DMS79 treated with DMSO at 0.1 percent for 48 hours (cell line): ENCODE results near the gene COX11.
A peak's percentile ranks its signal among the peaks of the same experiment; 100 is the strongest.

Experiments
- DNase-seq: peaks from one replicate; lab custom pipeline; 2025; lab: John Stamatoyannopoulos, UW

The COX11 gene, protein sequence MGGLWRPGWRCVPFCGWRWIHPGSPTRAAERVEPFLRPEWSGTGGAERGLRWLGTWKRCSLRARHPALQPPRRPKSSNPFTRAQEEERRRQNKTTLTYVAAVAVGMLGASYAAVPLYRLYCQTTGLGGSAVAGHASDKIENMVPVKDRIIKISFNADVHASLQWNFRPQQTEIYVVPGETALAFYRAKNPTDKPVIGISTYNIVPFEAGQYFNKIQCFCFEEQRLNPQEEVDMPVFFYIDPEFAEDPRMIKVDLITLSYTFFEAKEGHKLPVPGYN

DNA sequence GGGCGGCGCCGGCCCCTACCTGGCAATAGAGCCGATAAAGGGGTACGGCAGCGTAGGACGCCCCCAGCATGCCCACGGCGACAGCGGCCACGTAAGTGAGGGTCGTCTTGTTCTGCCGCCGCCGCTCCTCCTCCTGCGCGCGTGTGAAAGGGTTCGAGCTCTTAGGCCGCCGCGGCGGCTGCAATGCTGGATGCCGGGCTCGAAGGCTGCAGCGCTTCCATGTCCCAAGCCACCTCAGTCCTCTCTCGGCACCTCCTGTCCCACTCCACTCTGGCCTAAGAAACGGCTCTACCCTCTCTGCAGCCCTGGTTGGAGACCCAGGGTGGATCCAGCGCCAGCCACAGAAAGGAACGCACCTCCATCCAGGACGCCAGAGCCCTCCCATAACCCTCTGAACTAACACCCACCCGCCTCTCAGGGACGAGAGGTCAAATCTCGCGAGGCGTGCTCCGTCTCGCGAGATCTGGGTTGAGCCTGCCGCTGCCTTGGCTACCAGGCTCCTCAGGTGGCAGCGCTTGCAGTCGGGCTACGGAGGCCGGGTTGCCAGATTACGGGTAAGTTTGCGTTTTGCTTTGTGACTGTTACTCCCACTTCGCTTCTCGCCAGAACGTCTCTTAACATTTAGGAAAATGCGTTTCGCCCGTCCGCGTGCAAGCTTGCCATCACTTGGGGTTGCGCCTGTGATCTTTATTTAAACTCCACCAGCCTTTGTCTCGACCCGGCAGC is at the start of gene COX11, which contains the start of gene STXBP4:
COX11 (minus strand) TSS at position 393 of the 726 bp plus-strand sequence; CDS start at position 385, 8 bp downstream.
STXBP4 (plus strand) TSS at position 504 of the 726 bp plus-strand sequence. CDS start 17,455 bp downstream, outside the sequence.
- peak; percentile 86 for DNase-seq

DNA sequence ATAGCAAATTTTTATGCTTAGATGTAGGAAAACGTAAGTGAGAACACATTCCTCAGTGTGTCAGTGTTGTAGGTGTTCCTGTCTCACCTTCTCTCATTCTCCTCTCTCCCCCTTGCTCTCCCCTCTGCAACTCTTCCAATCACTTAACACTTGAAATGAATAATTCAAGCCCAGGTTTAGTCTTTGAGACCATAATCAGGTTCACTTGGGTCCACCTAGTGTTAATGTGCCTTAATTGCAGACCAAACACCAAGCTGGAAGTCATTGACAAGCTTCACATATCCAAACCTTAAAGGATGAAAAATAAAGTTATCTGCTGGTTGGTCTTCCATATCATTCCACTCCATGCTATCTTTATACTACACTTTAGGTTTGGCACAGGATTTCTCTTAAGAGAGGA is 37.1 kb upstream of the COX11 start:
- DNase-seq = no peak

DNA sequence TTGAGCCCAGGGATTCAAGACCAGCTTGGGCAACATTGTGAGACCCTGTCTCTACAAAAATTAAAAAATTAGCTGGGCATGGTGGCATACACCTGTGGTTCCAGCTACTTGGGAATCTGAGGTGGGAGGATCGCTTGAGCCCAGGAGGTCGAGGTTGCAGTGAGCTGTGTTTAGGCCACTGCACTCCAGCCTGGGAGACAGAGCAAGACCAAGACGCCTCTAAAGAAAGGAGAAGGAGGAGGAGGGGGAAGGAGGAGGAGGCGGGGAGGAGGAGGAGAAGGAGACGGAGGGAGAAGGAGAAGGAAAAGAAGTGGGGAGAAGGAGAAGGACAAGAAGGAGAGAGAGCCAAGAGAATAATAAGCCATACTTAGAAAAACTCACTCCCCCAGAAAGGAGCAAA is 36.0 kb upstream of the COX11 start:
- no peak for DNase-seq

DNA sequence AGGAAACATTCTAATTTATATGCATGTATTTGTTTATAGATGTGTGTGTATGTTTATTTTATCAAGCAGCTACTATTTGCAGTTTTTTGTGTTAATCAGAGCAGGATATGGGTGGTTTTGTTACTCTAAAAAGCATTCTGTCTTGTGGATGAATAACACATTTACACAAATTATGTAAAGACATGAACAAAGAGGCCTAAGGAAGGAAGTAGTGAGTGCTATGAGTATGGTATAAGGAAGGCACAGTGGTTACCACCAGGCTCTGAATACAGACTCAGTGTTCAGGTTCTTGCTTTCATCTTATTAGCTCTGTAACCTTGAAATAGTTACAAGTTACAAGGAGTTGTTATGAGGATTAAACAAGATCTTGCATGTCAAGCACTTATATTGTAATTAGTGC is 34.0 kb upstream of the COX11 start:
- DNase-seq = no peak

DNA sequence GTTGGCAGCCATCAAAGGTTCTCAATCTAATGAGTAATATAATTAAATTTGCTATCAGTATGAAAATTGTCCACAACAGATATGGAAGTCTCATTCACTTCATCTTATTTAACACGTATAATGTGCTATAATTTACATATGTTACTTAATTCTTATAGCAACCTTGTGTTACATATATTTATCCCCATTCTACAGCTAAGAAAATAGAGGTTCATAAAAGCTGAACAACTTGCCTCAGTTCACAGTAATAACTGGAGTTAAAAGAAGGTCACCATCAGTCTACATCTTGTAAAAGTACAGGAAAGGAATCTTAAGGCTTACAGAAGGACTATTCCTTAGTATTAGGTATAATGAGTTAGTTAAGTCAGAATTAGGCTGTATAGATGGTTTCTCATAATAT is 28.0 kb upstream of the COX11 start:
- DNase-seq = no peak

DNA sequence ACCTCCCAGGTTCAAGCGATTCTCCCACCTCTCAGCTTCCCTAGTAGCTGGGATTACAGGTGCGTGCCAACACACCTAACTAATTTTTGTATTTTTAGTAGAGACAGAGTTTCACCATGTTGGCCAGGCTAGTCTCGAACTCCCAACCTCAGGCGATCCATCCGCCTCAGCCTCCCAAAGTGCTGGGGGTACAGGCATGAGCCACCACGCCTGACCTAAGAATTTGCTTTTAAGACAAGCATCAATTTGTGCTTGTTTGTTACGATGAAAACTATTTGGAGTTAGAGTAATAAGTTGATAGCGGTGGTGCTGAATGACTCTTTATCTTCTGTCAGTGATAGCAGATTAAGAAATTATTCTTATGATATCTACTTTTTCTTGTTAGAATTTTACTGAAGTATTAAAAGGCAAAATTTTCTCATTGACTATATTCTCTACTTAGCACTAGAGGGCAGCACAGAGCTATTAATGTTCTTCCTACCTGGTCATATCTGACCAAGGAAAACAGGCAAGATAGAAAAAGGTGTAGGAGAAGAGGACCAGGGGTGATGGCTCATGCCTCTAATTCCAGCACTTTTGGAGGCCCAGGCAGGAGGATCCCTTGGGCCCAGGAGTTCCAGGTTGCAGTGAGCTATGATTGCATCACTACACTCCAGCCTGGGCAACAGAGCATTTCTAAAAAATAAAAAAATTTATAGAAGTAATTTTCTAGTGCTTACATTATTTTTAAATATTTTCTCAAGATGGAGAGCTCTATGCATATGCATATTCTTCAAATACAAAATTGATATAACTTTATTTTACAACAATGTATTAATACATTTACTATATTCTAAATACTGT is 24.6 kb upstream of the COX11 start:
- DNase-seq = peak; percentile 46

DNA sequence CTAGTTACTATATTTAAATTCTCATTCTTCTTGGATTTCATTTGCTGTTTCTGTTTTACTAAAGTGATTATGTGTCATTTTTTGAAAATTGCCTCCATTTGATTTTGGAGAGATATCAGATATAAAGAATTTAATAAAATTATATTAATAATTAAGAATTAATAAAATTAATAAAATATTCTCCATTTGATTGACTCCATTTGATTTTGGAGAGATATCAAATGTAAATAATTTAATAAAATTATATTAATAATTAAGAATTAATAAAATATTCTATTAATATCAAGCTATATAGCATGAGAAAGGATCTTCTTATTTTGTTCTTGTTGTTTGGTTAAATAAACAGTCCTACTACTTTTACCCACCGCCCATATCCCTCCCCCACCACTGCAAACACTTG is 23.1 kb upstream of the COX11 start:
- no peak for DNase-seq

DNA sequence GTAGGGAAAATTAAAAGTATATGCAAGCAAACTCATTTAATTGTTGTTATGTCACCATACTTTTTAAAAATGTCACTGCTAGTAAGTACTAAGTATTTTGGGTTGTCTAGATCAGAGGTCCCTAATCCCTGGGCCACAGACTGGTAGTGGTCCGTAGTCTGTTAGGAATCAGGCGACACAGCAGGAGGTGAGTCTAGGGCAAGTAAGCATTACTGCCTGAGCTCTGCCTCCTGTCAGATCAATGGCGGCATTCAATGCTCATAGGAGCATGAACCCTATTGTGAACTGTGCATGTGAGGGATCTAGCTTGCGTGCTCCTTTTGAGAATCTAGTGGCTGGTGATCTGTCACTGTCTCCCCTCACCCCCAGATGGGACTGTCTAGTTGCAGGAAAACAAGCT is 21.7 kb upstream of the COX11 start:
- no peak for DNase-seq

DNA sequence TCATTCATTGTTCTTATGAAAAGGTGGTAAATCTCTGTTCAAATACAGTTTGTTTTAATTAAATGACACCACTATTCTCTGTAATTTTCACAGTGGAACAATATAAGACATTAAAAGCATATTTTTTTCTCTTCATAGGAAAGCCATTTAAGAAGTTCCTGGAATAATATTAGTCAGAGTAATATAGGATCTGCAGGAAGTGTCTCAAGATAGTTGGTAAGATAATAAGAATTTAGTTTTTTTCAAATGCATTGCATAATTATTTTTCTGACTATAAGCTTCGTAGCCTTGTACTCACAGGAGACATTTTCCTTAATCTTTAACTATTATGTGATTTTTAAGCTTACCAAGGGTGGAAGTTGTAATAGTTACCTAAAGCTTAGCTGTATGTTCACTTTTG is 17.0 kb upstream of the COX11 start:
- DNase-seq = no peak

DNA sequence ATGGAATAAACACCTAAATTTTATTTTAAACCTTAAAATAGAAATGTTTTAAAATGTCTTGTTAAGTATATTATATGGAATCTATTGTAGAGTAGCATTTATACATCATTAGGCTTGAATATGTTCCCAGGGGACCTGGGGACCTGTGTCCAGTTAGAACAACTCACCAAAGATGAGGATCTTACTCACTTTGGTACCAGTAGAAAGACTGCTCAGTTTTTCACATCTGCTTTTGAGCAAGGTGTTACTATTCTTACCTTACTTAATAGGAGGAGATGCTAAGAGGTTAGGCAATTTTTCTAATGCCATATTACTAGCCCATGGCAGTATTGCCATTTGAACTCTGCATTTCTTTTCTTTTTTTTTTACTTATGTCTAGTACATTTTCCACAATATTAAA is 14.8 kb upstream of the COX11 start:
- DNase-seq = no peak

DNA sequence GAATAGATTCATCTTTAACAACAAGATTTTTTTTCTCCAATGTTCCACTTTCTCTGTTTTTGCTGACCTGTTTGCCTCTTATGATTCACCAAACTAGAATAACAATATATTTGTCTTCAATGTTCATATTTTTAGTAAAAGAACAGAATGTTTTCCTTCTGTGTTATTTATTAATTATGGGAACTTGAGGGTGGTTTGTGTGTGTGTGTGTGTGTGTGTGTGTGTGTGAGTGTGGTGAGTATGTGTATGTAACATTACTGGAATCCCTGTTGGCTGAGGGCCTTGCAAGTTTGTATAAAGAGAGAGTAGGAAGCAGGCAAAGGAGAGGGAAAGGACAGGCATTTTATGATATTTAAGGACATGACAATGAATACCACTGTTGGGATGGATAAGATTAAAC is 13.9 kb upstream of the COX11 start:
- no peak for DNase-seq

DNA sequence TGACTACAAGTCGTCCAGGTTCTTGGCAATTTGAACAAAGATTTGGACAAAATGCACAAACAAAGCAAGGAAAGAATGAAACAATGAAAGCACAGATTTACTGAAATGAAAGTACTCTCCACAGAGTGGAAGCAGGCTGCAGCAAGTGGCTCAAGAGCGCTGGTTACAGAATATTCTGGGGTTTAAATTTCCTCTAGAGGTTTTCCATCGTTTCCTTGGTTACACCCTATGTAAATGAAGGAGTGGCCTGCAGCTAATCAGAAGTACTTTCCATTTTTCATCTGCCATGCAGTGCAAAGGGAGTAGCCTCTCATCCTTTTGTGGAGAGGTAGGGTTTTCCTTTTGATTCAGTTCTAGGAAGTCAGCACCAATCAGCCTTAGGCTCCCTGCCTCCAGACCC is 11.9 kb upstream of the COX11 start:
- no peak for DNase-seq

DNA sequence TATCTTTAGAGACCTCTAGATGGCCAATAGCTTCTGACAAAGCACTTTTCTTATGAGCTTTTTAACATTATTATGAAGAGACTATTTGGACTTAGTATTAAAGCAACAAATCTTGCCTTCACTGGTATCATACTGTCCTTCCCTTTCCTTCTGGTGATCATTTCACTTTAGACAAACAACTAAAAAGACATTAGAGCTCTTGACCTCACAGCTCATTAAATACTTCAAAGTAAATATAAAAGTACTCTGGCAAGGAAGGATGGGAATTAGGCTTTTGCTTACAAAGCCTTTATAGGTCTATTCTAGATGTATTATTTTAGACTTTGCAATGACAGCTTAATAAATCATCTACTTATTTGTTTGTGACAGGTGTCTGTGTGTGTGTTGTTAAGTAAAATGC is 11.2 kb upstream of the COX11 start:
- DNase-seq = no peak

DNA sequence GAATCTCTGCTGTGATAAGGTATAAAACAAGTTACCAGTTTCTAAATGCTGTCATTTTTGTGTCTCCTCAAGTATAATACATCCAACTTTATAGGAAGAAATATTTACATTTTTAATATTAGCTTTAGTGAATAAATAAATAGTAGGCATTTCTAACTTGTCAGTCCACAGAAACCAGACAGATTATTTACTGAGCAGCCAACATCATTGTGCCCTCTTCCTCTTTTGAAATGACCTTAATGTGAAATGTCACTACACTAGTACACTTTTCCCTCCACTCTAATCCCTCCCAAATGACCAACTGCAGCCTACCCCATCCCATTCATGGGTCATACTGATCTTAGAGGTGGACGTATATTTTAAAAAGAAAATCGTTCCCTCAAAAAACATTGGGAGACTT is 9.3 kb upstream of the COX11 start:
- no peak for DNase-seq

DNA sequence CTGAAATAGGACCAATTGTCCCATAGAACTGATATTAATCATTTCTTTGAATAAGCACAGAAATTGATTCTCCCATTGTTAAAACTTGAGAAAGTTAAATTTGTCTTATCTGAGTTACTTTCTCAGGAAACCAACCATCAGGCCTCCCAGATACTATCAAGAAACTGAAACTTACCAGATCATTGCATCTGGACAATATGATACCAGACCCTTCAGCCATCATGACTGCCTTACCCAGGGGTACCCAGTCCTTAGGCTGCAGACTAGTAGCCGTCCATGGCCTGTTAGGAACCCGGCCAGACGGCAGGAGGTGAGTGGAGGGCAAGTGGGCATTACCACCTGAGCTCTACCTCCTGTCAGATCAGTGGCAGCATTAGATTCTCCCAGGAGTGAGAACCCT is 7.9 kb upstream of the COX11 start:
- no peak for DNase-seq

DNA sequence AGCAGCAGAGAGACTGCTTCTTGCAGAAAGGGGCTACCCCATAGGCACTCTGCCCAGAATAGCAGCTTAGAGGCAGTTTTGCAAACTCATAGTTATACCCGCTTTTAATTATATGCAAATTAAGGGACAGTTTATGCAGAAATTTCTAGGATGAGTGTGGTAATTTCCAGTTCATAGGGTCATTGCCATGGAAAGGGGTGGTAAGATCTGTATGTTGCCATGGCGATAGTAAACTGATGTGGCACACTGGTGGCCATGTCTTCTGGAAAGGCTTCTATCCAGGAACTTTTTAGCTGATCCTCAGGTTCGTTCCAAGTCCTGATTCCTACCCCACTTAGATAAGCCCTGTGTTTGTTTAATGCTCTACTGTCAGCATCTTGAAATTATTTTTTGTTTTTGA is 6.3 kb upstream of the COX11 start:
- DNase-seq = no peak

DNA sequence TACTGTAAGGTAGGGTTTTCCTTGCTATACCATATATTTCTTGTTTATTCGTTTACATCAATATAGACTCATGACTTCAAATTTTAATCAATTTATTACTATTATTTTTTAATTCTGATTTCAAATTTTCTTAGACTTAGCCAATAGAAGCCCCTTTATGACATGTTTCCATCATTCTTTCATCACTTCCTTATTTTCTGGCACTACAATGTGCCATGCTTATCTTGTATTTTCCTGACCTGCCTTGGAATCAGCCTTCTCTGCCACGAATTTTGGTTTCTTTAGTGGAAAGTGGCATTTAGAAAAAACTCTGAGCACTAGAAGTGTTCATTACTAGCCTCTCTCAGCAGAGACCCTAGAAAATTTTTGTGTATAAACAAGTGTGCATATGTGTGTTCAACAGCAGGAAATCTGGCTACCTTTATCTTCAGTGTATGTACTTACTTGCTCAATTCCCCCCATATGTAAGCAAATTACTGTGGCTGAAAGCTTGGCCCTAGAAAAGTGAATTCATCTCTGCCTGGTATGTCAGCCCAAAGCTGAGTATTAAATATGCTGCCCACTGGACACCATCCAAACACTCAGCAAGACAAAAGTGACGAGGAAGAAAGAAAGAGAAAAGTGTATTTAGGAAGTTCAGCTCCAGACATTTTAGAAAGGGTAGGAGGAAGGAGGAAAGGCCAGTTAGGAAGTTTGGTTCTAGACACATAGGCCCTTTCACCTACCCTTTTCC is 4.1 kb upstream of the COX11 start:
- DNase-seq = no peak

DNA sequence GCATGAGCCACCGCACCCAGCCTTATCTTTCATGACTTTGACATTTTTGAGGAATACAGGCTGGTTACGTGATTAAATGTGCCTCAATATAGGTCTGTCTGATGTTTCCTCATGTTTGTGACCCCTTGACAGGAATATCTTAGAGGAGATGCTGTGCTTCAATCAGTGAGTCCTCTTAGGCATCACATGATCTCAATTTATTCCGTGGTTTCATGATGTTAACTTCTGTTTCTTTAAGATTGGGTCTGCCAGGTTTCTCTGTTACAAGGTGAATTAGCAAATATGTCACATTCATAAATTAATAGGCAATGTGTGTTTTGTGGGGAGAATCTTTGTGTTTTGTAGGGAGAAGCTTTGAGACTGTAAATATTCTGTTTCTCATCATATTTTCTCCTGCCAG is 3.4 kb upstream of the COX11 start:
- no peak for DNase-seq

DNA sequence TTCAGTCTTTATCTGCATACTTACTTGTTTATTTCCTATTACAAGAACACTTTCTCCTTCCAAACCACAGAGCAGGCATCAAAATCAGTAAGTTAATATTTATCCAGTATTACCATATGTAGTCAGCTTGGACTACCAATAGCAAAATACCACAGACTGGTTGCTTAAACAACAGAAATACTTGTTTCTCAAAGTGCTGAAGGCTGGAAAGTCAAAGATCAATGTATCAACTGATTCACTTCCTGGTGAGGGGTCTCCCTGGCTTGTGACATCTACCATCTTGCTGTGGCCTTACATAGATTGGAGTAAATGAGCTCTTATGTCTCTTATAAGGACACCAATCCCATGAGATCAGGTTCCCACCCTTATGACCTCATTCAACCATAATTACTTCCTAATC is 2.7 kb upstream of the COX11 start:
- no peak for DNase-seq

DNA sequence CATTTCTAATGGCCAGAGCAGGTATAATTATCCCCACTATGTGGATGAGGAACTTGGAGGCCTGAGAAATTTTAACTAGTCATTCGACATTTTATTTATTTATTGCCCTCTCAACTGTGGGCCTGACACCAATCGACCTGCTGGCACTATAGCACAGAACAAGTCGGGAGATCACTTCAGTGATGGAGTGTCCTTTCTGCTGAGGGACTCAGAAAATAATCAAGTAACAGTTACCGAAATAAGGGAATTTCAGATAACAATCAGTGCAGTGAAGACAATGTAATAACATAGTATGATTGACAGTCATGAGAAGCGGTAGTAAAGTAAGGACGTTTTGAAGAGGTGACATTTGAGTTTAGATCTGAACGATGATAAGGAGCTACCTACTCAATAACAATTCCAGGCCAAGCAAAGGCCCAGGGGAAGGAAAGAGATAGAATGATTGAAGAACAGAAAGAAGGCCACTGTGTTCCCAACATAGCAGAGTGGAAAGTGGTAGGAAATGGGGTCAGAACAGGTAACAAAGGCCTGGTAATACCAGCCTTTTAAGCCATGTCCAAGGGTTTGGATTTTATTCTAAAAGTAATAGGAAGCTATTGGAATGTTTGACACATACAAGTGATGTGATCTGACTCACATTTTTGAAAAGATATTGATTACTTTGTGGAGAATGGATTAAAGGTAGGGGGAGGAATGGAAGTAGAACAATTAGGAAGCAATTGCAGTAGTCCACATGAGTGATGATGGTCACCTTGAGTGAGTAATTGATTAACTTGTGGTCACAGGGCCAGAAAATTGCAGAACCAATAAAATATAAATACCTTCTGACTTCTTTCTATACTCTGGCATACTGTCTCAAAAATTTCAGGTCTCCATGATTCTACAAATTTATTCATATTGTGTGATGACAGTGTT is 1.5 kb upstream of the COX11 start:
- no peak for DNase-seq

DNA sequence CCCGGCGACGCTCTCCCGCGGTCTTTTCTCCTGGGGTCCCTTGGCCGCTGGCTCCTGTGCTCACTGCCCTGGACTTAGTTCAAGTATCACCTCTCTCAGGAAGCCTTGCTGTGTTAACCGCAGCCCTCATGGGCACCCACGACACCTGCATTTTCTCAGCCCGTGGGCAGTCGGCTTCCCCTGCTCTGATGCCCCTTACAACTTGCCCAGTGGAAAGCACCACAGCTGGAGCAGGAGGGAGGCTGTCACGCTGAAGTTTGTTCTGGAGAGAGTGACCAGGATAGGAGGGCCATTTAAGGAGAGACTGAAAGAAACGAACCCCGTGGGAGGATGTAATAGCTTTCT is 506 bp upstream of the COX11 start:
- DNase-seq = no peak
